Measurements from ENCODE around the gene DLGAP1. TPM values are rescaled to one million over a fixed set of nuclear protein-coding genes. Genes with fewer than 3 reads are reported as not detected.

DLGAP1 gene
- total RNA-seq, 1 experiment from 2014 or later = 0.07 TPM

DNA sequence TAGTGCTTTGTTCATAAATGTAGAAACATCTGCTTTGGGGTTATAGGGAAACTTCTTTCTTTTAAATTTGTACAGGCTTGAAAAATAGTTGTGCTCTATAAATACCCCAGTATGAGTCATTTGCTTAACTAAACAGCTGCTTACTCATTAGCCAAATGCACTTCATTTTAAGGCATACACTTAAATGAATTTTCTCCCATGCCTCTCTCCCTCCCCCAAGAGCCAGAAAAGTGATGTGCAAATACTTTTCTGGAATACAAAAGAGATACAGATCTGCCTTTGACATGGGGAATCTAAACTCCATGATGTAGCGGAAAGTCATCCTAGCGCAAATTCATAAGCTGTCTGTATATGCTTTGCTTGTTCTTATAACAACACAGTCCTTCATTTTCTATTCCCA is 469.4 kb downstream of the DLGAP1 start:
- Mint-ChIP-seq H3K9me3 (ENCODE audit: unreplicated experiment) (no peaks in the 10 kb centered on the region), H3K27me3 (ENCODE audit: insufficient read depth, unreplicated experiment) (no peaks in the 10 kb centered on the region), H3K36me3 (ENCODE audit: insufficient read depth, unreplicated experiment) (no peaks in the 10 kb centered on the region), H3K27ac (ENCODE audit: unreplicated experiment) (no peak overlapping the region), H3K4me3 (ENCODE audit: unreplicated experiment) (no peak overlapping the region), H3K4me1 (ENCODE audit: low read depth, unreplicated experiment) (peaks cover 7% of the 10 kb centered on the region)
- H3K27me3 ChIP-seq (replicated peaks; ENCODE audit: control insufficient read depth, insufficient read depth, low read length) = no peaks in the 10 kb centered on the region
- no peaks in the 10 kb centered on the region for H3K4me1 ChIP-seq
- TF ChIP-seq, protein P1, sequence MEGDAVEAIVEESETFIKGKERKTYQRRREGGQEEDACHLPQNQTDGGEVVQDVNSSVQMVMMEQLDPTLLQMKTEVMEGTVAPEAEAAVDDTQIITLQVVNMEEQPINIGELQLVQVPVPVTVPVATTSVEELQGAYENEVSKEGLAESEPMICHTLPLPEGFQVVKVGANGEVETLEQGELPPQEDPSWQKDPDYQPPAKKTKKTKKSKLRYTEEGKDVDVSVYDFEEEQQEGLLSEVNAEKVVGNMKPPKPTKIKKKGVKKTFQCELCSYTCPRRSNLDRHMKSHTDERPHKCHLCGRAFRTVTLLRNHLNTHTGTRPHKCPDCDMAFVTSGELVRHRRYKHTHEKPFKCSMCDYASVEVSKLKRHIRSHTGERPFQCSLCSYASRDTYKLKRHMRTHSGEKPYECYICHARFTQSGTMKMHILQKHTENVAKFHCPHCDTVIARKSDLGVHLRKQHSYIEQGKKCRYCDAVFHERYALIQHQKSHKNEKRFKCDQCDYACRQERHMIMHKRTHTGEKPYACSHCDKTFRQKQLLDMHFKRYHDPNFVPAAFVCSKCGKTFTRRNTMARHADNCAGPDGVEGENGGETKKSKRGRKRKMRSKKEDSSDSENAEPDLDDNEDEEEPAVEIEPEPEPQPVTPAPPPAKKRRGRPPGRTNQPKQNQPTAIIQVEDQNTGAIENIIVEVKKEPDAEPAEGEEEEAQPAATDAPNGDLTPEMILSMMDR (IDR thresholded peaks at IDR 0.05; ENCODE audit: insufficient read depth in 1 of 2, low read depth in 1 of 2, low read length in 1 of 2, severe bottlenecking in 1 of 2, unreplicated experiment in 1 of 2) = no peak
- intact Hi-C loops (cut with micrococcal nuclease; ENCODE audit: unreplicated experiment) = no loop called here
- ChIA-PET POLR2A (no interaction called here), CTCF (interaction anchor here (1.2 kb wide), 1 partner anchor 10 kb away, joined by 5 read pairs; no protein-coding TSS in a partner anchor)
- no peak for DNase-seq
- H3K36me3 ChIP-seq (ENCODE audit: control insufficient read depth, insufficient read depth, low read length) = no peaks in the 10 kb centered on the region
- H3K9me3 ChIP-seq = no peaks in the 10 kb centered on the region
- H3K4me3 ChIP-seq (ENCODE audit: low read depth, low read length) = no peak overlapping the region
- no TSS peak for BruUV-seq (replicated peaks)

DNA sequence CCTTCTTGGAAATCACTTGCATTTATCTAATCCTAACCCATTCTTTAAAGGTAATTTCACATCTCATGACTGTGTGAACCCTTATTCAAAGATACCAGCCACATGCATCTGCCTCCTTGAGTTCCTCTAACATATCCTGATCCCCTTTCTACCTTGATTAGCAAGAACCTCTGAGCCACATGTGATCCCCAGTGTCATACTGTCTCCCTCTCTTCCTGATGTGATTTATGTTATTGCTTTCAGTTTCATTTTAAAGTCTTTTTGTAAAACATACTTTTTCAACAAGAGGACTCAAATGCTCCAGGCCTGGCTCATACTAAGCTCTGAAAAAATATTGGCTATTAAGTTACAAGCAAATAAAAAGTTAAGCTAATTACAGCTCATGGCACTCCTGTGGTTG is 470.1 kb downstream of the DLGAP1 start:
- Histone ChIP-seq H3K9me3 (no peaks in the 10 kb centered on the region), H3K4me1 (no peaks in the 10 kb centered on the region), H3K4me3 (ENCODE audit: low read depth, low read length) (no peak overlapping the region), H3K36me3 (ENCODE audit: control insufficient read depth, insufficient read depth, low read length) (no peaks in the 10 kb centered on the region), H3K27me3 (replicated peaks; ENCODE audit: control insufficient read depth, insufficient read depth, low read length) (no peaks in the 10 kb centered on the region)
- ChIA-PET CTCF (interaction anchor here (1.2 kb wide), 1 partner anchor 10 kb away, joined by 5 read pairs; no protein-coding TSS in a partner anchor), POLR2A (no interaction called here)
- no peak for DNase-seq
- Mint-ChIP-seq H3K27ac (ENCODE audit: unreplicated experiment) (no peak overlapping the region), H3K27me3 (ENCODE audit: insufficient read depth, unreplicated experiment) (no peaks in the 10 kb centered on the region), H3K4me1 (ENCODE audit: low read depth, unreplicated experiment) (peaks cover 7% of the 10 kb centered on the region), H3K4me3 (ENCODE audit: unreplicated experiment) (no peak overlapping the region), H3K9me3 (ENCODE audit: unreplicated experiment) (no peaks in the 10 kb centered on the region), H3K36me3 (ENCODE audit: insufficient read depth, unreplicated experiment) (no peaks in the 10 kb centered on the region)
- TF ChIP-seq, protein P1 (IDR thresholded peaks at IDR 0.05; ENCODE audit: insufficient read depth in 1 of 2, low read depth in 1 of 2, low read length in 1 of 2, severe bottlenecking in 1 of 2, unreplicated experiment in 1 of 2) = no peak
- no TSS peak for BruUV-seq (replicated peaks)
- intact Hi-C loops (cut with micrococcal nuclease; ENCODE audit: unreplicated experiment) = no loop called here

DNA sequence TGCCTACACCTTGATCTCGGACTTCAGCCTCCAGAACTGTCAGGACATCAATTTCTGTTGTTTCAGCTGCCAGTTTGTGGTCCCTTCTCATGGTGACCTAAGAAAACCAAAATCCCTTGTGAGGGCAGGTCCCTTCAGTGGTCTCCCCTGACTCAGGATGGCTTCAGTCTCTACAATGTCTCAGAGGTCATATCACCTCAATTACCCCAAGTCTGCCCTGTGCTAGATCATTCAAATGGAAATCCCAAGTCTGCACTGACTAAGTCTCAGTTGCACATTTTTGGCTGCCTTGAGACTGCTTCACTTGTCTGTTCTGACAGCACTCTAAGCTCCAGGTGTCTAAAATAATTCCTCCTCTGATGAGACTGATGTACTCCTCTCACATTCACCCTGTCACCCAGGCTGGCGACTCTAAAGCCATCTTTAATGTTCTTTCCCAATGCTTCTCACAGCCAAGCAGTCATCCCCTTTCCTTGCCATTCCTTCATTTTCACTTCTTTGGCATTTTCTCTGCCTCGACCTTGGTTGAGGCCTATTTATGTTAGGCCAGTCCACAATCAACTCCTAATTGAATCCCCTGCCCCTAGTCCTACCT is 470.8 kb downstream of the DLGAP1 start:
- Mint-ChIP-seq H3K36me3 (ENCODE audit: insufficient read depth, unreplicated experiment) (no peaks in the 10 kb centered on the region), H3K4me3 (ENCODE audit: unreplicated experiment) (no peak overlapping the region), H3K9me3 (ENCODE audit: unreplicated experiment) (peaks cover 5% of the 10 kb centered on the region), H3K27ac (ENCODE audit: unreplicated experiment) (no peak overlapping the region), H3K4me1 (ENCODE audit: low read depth, unreplicated experiment) (peaks cover 7% of the 10 kb centered on the region), H3K27me3 (ENCODE audit: insufficient read depth, unreplicated experiment) (no peaks in the 10 kb centered on the region)
- intact Hi-C loops (cut with micrococcal nuclease; ENCODE audit: unreplicated experiment) = no loop called here
- no peaks in the 10 kb centered on the region for H3K4me1 ChIP-seq
- no TSS peak for BruUV-seq (replicated peaks)
- H3K9me3 ChIP-seq = no peaks in the 10 kb centered on the region
- TF ChIP-seq, protein P1 (IDR thresholded peaks at IDR 0.05; ENCODE audit: insufficient read depth in 1 of 2, low read depth in 1 of 2, low read length in 1 of 2, severe bottlenecking in 1 of 2, unreplicated experiment in 1 of 2) = no peak
- no peaks in the 10 kb centered on the region for H3K36me3 ChIP-seq (ENCODE audit: control insufficient read depth, insufficient read depth, low read length)
- H3K27me3 ChIP-seq (replicated peaks; ENCODE audit: control insufficient read depth, insufficient read depth, low read length) = no peaks in the 10 kb centered on the region
- no peak overlapping the region for H3K4me3 ChIP-seq (ENCODE audit: low read depth, low read length)
- no peak for DNase-seq
- POLR2A ChIA-PET = no interaction called here
- CTCF ChIA-PET = no interaction called here

Data from Caco-2 (cell line).